ENCODE results near the gene FAM168A.

DNA sequence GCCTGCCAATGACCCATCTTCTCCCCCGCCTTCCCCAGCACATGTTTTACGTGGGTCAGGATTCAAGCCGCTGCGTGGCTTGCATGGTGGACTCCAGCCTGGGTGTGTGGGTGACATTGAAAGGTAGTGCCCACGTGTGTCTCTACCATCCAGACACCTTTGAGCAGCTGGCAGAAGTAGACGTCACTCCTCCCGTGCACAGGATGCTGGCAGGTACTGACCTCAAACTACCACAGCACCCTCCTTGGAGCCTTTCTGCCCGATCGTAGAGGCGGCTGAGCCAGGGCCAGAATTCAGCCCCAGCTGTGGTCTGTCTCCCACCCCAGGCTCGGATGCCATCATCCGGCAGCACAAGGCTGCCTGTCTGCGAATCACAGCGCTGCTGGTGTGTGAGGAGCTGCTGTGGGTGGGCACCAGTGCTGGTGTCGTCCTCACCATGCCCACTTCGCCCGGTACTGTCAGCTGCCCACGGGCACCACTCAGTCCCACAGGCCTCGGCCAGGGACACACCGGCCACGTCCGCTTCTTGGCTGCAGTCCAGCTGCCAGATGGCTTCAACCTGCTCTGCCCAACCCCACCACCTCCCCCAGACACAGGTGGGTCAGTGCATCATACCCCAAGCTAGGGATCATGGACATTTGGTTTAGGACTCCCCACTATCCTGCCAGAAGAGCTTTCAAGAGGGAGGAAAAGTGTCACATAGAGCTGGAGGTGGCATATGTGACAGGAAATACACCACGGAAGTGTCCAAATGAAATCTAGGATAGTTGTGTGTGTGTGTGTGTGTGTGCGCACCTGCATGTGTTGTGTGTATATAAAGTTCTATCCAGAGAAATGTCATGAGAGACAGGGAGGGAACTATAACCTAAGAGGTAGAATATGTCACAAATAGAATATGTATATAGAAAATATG lies 232.3 kb downstream of the FAM168A start:
- TF ChIP-seq, protein P1, sequence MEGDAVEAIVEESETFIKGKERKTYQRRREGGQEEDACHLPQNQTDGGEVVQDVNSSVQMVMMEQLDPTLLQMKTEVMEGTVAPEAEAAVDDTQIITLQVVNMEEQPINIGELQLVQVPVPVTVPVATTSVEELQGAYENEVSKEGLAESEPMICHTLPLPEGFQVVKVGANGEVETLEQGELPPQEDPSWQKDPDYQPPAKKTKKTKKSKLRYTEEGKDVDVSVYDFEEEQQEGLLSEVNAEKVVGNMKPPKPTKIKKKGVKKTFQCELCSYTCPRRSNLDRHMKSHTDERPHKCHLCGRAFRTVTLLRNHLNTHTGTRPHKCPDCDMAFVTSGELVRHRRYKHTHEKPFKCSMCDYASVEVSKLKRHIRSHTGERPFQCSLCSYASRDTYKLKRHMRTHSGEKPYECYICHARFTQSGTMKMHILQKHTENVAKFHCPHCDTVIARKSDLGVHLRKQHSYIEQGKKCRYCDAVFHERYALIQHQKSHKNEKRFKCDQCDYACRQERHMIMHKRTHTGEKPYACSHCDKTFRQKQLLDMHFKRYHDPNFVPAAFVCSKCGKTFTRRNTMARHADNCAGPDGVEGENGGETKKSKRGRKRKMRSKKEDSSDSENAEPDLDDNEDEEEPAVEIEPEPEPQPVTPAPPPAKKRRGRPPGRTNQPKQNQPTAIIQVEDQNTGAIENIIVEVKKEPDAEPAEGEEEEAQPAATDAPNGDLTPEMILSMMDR (IDR thresholded peaks at IDR 0.05) = no peak
- TF ChIP-seq POLR2AphosphoS5 (IDR thresholded peaks at IDR 0.05) (peak in 1 of 2 donors; percentile 5), POLR2A (IDR thresholded peaks at IDR 0.05; ENCODE audit: low read depth) (no peak)

All from esophagus muscularis mucosa (tissue), 3 donors.